ENCODE data around the gene CPA3. TPM values are rescaled to one million over a fixed set of nuclear protein-coding genes. Genes with fewer than 3 reads are reported as not detected.

Gene CPA3
- total and polyA plus RNA-seq, 9 donors = 0.89 to 22.2 (median 3.1) TPM; not detected in 3

GRCh38 chr3:148924562-148924961, 59.5 kb downstream of the CPA3 start:
- DNase-seq = no peak
- H3K27ac ChIP-seq = no peak overlapping the region
- TF ChIP-seq, protein P1, sequence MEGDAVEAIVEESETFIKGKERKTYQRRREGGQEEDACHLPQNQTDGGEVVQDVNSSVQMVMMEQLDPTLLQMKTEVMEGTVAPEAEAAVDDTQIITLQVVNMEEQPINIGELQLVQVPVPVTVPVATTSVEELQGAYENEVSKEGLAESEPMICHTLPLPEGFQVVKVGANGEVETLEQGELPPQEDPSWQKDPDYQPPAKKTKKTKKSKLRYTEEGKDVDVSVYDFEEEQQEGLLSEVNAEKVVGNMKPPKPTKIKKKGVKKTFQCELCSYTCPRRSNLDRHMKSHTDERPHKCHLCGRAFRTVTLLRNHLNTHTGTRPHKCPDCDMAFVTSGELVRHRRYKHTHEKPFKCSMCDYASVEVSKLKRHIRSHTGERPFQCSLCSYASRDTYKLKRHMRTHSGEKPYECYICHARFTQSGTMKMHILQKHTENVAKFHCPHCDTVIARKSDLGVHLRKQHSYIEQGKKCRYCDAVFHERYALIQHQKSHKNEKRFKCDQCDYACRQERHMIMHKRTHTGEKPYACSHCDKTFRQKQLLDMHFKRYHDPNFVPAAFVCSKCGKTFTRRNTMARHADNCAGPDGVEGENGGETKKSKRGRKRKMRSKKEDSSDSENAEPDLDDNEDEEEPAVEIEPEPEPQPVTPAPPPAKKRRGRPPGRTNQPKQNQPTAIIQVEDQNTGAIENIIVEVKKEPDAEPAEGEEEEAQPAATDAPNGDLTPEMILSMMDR (IDR thresholded peaks at IDR 0.05) = no peak
- intact Hi-C loops (cut with DNase I) = no loop called here
- no peaks in the 10 kb centered on the region for H3K9me3 ChIP-seq
- no peaks in the 10 kb centered on the region for H3K36me3 ChIP-seq
- no peaks in the 10 kb centered on the region for H3K27me3 ChIP-seq
- no peak overlapping the region for H3K4me3 ChIP-seq
- H3K4me1 ChIP-seq (ENCODE audit: insufficient read depth) = no peaks in the 10 kb centered on the region
- 22 to 38% (median 29%) methylated on average over 3 of the region's 3 CpGs for WGBS, 3 donors

DNA sequence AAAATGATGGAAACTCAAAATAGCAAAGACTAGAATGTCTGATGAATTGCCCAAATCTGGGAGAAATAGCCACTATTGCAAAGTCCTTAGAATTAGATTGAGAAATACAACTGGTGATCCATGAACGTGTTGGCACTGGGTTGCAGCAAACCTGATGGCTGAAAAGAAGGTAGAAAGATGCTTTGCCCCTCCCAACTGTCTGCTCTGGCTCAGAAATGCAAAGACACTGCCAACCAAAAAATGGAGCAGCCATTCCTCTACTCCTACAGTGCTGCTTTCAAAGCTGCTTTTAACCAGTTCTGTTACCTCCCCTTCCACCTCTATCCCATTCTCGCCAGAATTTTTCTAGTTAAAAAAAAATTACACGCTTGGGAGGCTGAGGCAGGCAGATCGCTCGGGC, 60.7 kb downstream of the CPA3 start:
- no peak overlapping the region for H3K4me3 ChIP-seq
- no peaks in the 10 kb centered on the region for H3K4me1 ChIP-seq (ENCODE audit: insufficient read depth)
- no peak for DNase-seq
- no peak overlapping the region for H3K27ac ChIP-seq
- H3K36me3 ChIP-seq = no peaks in the 10 kb centered on the region
- no peaks in the 10 kb centered on the region for H3K9me3 ChIP-seq
- TF ChIP-seq, protein P1 (IDR thresholded peaks at IDR 0.05) = no peak
- no peak for TF ChIP-seq POLR2A (IDR thresholded peaks at IDR 0.05)
- no peaks in the 10 kb centered on the region for H3K27me3 ChIP-seq
- WGBS, 3 donors = 81 to 86% (median 84%) methylated on average over 5 of the region's 5 CpGs
- intact Hi-C loops (cut with DNase I) = no loop called here

GRCh38 chr3:148930752-148931151, 65.7 kb downstream of the CPA3 start:
- H3K4me3 ChIP-seq = no peak overlapping the region
- no peaks in the 10 kb centered on the region for H3K9me3 ChIP-seq
- no peak overlapping the region for H3K27ac ChIP-seq
- H3K27me3 ChIP-seq = no peaks in the 10 kb centered on the region
- H3K36me3 ChIP-seq = no peaks in the 10 kb centered on the region
- WGBS, 3 donors = 75 to 83% (median 78%) methylated on average over 3 of the region's 3 CpGs
- intact Hi-C loops (cut with DNase I) = no loop called here
- H3K4me1 ChIP-seq (ENCODE audit: insufficient read depth) = no peaks in the 10 kb centered on the region
- DNase-seq = no peak
- TF ChIP-seq, protein P1 (IDR thresholded peaks at IDR 0.05) = no peak
- TF ChIP-seq POLR2A (IDR thresholded peaks at IDR 0.05) = no peak
- no peak for TF ChIP-seq EP300 (IDR thresholded peaks at IDR 0.05)

GRCh38 chr3:148931574-148931973, 66.5 kb downstream of the CPA3 start:
- TF ChIP-seq, protein P1 (IDR thresholded peaks at IDR 0.05) = no peak
- TF ChIP-seq EP300 (IDR thresholded peaks at IDR 0.05) = no peak
- no peak for TF ChIP-seq POLR2A (IDR thresholded peaks at IDR 0.05)
- Histone ChIP-seq H3K27ac (no peak overlapping the region), H3K4me3 (no peak overlapping the region), H3K4me1 (ENCODE audit: insufficient read depth) (no peaks in the 10 kb centered on the region), H3K27me3 (no peaks in the 10 kb centered on the region), H3K36me3 (no peaks in the 10 kb centered on the region), H3K9me3 (no peaks in the 10 kb centered on the region)
- intact Hi-C loops (cut with DNase I) = no loop called here
- WGBS, 3 donors = 91 to 94% (median 92%) methylated on average over 4 of the region's 4 CpGs
- DNase-seq = no peak

DNA sequence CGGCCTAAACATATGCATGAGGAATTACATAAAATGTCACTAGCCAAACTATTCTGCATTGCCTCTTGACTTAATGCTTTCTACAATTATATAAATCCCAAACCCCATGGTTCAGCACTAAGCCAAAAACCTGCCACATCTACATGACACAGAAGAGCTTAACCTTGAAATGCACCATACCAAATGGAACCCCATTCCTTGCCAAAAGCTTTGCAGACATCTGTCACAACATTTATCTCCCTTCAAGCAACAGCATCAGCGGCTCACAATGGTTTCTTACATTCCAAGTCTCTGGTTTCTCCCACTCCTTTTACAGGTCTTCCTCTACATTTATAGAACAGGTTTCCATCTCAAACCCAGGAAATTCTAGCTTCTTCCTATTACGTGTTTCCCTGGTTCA, 67.9 kb downstream of the CPA3 start:
- Histone ChIP-seq H3K4me1 (ENCODE audit: insufficient read depth) (no peaks in the 10 kb centered on the region), H3K9me3 (no peaks in the 10 kb centered on the region), H3K27me3 (no peaks in the 10 kb centered on the region), H3K27ac (no peak overlapping the region), H3K36me3 (no peaks in the 10 kb centered on the region), H3K4me3 (no peak overlapping the region)
- no peak for DNase-seq
- 64 to 69% (median 69%) methylated on average over 3 of the region's 3 CpGs for WGBS, 3 donors
- TF ChIP-seq POLR2A (IDR thresholded peaks at IDR 0.05) (no peak), EP300 (IDR thresholded peaks at IDR 0.05) (no peak)
- TF ChIP-seq, protein P1 (IDR thresholded peaks at IDR 0.05) = no peak
- intact Hi-C loops (cut with DNase I) = no loop called here

Data from ovary (tissue), 9 donors.